Stimulated activated CD8-positive, alpha-beta memory T cell treated with anti-CD3 and anti-CD28 coated beads, Interleukin-15, amount 100 ng/mL, for 24 hours (primary cell): Measurements from ENCODE around the gene CEBPG.

Experiments used
- DNase-seq: peaks from one replicate; pipeline ENCODE4 v3.0.0-alpha.2; 2020; ENCODE audit warnings: low read depth

Gene CEBPG

DNA sequence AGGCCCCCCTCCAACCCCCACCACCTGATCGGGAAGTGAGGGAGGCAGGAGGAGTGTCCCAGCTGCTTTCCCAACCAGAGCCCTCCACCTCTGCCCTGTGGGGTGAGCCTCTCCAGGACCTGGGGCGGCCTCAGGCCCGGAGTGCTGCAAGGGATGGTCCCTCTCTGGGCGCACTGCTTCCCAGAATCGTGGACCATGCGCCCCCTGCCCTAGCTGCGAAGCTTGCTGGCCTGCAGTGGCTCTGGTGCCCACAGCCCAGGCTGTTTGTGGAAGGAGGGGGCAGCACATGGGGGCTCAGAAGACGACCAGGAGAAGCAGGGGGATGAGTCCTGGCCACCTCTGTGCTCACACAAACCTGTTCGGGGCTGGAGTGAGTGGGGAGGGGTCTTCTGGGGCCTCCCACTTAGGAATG lies 33.6 kb downstream of the CEBPG start:
- no peak for DNase-seq

- DNase-seq = no peak
Measured at GRCh38 chr19:33407716-33408115, 34.2 kb downstream of the CEBPG start.

DNA sequence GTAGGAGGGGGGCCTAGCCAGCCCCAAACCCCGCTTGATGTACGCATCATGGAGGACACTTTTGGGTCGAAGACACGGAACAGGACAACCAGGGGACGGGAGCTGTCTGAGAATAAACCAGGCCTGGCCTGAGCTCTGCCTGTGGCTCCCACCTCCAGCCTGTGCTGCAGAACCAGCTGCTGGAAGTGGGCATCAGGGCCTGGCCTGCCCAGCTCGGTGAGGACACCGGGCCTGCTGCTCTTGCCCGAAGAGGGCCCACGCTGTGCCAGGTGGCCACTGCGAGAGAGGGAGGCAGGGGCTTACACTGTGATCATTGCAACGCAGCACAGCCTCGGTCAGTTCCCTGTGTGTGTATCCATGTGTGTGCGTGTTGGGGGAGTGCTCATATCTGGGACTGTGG lies 34.6 kb downstream of the CEBPG start:
- no peak for DNase-seq

DNA sequence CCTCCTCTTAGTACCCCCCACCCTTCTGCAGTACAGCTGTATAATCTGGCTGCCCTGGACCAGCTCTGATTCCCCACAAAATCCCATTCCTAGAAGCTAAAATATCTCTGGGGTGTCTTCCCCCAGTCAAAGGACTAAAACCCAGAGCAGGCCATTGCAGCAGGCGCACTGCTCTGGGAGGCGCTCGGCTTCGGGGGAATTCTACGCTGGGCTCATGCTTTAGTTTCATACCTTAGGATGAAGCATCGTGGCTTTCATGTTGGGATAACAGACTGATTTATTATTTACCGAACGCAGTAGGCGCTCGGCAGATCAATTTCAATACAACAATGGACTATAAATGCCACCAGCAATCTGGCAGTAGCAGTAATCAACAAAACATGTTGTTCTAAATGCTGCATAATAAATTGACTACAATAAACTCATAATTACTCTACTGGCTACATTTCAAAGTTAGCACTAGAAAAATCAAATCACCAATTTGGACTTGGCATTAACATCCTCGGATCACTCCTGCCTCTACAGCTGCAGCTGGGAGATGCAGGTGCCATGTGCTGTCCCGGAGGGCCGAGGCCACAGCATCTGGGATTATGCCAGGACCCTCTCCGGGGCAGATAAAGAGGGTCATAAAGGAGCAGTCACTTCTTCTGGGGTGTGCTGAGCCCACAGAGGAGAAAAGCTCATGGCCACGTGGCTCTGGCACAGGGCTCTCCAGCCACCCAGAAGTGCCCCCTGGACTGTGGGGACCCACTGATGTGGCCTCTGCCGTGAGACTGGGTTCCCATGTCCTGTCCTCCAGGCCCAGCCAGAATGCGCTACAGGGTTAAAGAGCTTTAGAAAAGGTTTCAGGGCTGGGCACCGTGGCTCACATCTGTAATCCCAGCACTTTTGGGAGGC lies 35.3 kb downstream of the CEBPG start:
- DNase-seq = no peak

GRCh38 chr19:33409906-33410685 lies 36.6 kb downstream of the CEBPG start:
- no peak for DNase-seq

DNA sequence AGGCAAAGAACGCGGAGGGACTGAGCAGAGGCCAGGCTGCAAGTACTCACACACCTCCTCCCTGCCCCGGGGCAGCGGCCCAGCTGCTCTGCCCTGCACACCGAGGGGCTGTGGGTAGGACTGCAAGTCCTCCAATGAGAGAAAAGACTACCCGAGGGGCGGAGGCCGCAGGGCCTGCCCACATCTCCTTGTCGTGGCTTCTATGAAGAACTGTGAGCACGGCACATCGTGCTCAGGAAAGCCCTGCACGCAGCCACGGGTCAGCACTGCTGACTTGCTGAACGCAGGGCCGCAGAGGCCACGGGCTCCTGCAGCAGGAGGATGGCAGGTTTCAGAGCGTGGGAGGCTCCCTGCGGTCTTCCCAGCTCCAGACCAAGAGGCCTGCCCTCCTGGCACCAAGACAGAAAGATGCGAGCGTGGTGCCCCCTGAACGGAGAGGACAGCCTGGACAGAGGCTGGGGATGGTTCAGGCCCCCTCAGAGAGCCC lies 37.4 kb downstream of the CEBPG start:
- no peak for DNase-seq

DNA sequence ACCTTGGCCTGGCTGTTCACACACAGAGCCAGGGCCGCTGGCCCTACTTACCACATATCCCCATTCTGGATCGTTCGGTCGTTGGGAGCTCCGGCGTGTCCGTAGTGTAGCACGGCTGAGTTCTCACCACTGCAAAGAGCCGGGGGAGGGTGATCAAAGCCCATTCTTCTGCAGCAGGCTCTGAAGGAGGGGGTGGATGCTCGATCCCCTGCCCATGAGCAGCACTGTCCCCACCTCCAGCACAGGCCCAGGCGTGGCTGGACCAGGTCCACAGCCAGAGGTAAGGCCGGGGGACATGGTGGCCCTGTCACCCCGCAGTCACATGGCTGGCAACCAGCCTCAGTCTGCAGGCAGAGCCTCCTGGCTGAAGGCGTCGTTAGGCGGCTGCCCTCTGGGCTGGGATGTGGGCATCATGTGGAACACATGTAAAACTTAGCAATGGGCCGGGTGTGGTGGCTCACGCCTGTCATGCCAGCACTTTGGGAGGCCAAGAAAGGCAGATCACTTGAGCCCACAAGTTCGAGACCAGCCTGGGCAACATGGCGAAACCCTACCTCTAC lies 38.2 kb downstream of the CEBPG start:
- DNase-seq = no peak

DNA sequence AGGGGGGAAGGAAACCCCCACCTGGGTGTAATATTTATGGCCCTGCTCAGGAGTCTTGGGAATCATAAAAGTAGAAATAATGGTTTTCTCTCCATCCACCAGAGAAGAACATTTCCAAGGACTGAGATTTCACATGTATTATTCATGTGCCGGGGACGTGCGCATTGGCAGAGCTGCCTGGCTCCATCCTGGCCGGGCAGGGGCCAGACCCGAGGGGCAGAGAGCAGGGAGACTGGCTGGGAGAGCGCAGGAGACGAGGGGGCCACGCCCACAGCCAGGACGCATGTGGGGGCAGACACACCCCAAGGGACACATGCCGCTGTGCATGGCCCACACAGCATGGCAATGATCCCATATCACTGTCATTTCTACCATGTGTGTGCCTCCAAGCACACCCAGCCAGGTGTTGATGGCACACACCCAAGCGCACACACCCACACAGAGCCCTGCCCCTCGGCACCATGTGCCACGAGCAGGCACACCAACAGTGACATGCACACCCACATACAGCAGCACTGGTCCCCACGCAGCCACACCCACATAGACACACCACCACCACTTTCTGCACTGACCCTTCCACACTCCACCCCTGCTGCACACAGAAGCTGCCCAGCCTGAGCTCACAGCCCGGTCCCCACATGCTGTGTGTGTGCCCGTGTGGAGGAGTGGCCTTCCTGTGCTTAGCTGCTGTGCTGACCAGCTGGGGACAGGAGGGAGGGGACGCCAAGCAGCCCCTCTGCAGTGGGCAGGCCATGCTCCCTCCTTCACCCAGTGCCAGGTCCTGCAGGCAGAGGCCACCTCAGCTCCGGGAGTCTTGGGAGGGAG lies 39.3 kb downstream of the CEBPG start:
- DNase-seq = no peak

- no peak for DNase-seq
Measured at GRCh38 chr19:33413426-33413725, 39.9 kb downstream of the CEBPG start.

DNA sequence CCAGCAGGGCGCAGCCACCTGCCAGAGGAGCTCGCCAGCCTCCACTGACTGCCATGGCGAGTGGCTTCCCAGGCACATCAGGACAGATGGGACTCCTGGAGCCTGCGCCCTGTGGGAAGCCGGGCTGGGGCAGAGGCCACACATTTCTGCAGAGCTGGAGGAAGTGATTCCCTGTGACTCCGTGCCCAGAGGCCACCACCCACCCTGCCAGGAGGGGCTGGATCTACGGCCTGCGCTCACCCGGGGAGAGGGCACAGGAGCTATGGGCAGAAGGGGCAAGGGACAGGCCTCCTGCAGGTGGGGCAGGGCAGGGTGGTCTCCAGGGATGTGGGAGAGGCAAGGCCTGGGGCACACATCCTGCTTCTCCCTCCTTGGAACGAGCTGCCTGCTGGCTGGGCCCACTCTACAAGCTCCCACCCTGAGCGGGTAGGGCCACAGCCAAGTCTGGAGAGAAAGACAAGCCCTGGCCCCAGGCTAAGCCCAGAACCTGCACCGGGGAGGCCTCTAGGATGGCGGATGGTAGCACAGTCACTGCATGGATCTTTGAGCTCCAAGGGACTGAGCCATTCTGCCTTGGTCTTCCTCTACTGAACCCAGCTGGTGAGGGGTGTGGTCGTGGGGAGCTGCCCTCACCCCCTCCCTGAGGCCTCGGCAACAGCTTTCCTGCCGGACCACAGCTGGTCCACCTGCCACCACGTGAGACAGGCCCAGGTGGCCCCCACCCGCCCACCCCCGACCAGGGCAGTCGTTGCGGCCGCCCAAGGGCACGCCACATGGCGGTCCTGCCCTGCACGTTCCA lies 40.6 kb downstream of the CEBPG start:
- DNase-seq = no peak

DNA sequence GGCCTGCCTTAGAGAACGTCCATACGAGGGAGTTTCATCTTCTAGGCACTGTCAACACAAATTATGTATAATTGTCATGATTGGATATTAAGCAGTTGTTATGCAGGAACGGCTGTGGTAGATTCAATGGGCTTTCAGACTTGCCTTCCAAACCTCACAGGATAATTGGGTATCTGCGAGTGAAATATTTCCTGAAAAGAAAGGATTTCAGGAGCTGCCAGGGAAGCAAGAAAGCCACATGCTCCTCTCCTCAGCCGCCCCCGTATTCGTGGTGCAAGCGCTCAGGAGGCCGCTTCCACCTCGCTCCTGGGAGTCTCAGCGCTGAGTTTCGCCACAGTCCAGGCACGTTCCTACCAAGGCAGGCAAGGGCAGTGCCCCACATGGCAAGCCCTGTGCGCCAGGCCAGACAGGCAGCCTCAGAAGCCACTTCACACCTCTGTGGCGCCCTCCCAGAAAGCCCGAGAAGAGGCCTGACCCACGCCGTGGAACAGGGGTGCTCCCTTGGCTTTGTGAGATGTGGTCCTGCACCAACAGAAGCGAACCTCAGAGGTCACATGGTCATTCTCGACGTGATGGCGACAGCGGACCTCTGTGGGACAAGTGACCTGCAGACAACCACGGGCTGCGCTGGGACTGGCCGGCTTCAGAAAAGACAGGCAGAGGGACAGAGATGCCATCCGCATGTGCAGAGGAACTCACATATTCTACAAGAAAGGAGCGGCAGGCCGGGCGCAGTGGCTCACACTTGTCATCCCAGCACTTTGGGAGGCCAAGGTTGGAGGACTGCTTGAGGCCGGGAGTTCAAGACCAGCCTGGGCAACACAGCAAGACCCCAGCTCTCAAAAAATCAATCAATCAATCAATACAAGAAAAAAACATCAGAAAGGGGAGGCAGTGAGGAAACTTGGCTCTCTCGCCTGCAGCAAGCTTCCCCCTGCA lies 41.4 kb downstream of the CEBPG start:
- DNase-seq = no peak

DNA sequence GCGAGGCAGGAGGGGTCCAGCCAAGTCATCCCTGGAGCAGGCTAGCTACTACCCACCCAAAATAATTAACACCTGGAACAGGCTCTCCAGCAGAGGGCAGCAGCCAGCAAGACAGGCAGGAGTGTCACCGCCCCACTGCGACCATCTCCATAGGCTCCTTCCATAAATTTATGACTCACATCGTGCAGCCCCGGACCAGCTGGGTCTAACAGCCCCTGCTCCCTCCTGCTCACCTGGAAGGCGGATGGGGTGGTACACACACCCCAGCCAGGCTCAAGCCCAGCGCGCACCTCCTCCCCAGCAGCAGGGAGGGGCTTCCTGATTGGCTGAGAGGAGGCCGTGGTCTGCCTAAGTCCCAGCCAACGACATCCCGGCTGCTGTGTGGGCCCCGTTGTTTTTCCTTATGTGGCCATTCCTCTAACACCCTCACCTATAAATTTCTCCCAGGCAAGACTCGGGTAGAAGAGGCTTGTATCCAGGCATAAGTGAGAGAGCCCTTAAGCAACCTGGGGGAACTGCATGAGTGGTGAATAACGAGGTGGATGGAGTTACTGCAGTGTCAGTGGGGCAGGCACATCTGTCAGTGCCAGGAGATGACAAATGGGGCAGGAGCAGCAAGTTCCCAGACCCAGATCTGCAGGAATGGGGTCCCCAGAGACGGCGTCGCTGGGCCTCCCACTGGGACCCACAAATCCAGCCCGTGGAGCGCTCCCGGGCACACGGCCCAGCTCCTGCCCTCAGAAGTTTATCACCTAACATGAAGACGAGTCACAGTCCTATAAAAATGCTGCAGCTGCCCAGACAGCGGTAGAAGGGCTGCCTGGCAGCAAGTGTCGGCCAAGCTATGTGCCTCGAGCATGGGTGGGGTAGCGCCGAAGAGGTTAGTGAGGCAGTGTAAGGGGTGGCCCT lies 43.1 kb downstream of the CEBPG start:
- peak; percentile 32 for DNase-seq

DNA sequence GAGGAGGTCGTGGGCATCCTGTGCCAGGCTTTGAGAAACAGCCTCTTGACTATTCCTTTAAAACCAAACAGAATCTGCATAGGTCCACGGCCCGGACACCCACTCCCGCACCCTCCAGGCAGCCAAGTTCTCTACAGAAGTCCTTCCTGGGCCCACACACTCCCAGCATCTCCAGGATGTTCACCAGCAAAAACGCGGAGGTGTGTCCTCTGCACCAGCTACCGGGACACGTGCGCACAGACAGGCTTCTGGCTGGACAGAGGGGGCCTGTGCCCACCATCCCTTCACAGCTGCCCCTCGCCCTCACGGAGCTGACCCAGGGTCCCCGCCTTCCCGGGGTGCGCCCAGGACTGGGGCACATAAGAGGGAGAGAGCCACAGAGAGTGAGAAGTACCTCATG lies 44.2 kb downstream of the CEBPG start:
- no peak for DNase-seq

DNA sequence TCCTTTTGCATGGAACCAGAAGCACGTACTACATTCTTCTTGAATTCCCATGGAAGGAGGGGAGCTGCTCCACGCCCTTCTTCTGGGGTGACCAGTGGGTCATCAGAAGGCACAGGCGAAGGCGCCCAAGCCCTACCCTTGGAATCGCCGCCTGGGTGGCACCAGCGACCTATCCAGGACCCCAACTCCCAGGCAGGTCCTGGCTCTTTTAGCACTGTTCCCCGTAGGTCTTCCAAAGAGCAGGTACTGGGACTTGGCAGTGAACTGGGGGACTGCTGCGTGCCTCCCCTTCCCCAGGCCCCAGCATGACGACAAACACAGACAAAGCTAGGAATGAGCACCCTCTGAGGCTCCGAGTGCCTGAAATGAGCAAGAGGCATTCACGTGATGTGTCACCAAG lies 45.0 kb downstream of the CEBPG start:
- DNase-seq = no peak

- DNase-seq = no peak
Measured at GRCh38 chr19:33418871-33419787, 45.6 kb downstream of the CEBPG start.

GRCh38 chr19:33419788-33420130 lies 46.2 kb downstream of the CEBPG start:
- no peak for DNase-seq

GRCh38 chr19:33420821-33421220 lies 47.3 kb downstream of the CEBPG start:
- DNase-seq = no peak

DNA sequence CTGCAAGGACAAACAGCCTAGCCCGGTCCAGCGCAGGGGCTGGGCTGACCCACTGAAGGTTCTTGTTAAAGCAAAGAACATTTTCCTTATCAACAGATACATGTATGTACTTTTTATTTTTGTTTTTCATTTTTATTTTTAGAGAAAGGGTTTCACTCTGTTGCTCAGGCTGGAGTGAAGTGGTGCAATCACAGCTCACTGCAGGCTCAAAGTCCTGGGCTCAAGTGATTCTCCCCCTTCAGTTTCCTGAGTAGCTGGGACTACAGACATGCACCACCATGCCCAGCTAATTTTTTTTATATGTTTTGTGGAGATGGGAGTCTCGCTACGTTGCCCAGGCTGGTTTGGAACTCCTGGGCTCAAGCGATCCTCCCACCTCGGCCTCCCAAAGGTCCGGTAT lies 47.9 kb downstream of the CEBPG start:
- no peak for DNase-seq
